GM19452 (cell line): ENCODE results near the gene EMILIN2.
"Not testable (repeated sequence)": the region's sequence is repeated elsewhere in the genome, so short reads cannot be mapped to it uniquely, and the experiment has no call there.

ENCODE experiments used
- ATAC-seq: cut with Tn5 transposase; IDR thresholded peaks from one replicate; pipeline ENCODE4 v1.9.1; 2021; ENCODE audit not compliant: unreplicated experiment

EMILIN2 gene

DNA sequence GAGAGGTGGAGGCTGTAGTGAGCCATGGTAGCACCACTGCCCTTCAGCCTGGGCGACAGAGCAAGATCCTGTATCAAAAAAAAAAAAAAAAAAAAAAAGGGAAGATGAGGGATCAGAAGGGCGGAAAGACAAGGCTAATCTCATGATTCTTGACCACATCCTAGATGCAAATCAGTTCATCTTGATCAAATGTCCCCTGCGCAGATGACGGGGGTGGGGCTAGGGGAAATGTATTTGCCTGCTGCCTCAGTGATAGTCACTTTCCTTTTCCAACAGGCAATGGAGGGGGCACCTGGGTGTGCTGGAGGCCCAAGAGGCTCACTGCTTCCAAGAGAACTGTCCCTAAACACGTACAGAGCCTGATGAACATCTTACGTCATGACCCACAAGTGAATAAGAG lies 3.7 kb upstream of the EMILIN2 start:
- ATAC-seq: no peak

DNA sequence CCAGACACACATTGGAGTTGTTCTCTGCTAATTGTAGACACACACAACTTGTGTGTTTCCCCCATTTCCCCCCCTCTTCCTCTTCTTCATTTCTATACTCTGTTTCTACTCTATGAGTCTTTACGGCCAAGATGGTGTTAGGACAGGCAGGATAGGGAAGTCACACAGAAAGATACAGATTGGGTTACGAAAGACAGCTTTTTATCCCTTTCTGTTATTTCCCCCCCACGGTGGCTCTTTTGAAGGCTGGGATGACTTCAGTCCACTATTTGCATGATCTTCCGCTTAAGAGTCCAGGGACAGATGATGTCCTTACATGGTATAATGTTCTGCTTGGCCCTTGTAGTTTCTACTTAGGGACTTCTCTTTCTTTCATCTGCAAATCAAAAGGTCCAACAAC lies 1.6 kb upstream of the EMILIN2 start:
- ATAC-seq: no peak

DNA sequence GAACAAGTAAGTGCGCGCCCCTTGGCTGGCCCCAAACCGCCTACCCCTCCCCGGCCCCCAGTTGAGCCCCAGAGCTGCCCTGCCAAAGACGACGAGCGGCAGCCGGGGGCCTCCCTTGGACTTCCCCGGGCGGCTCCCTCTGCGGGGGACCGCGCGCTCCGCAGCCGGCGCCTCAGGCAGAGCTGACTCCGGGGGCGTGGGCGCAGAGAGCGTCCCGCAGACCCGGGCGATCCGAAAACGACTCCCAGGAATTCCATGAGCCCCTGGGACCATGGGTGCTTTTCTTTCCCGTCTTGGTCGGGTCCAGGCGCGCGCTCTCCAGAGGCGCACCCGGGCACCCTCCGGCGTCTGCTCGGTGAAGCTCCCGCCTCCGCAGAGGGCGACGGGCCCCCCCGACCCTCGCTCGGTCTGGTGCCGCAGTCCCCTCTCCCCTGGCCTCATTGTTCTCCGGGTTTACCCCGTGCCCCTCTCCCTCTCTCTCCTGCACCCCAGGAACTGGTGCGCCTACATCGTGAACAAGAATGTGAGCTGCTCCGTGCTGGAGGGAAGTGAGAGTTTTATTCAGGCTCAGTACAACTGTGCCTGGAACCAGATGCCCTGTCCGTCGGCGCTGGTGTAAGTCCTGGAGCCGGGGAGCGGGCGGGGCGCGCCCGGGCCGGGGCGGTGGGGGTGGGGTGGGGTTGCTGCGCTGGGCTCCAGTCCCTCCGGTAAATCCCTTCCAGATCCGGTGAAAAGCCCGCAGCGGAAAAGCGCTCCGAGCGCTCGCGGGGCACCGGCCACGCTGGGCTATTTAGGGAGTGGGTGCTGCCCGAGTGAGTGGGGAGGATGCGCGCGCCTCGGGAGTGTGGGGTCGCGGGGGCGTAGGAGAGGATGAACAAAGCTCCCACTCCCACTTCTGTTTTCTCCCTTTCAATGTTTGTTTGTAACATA lies 776 bp downstream of the EMILIN2 start:
- no peak for ATAC-seq

DNA sequence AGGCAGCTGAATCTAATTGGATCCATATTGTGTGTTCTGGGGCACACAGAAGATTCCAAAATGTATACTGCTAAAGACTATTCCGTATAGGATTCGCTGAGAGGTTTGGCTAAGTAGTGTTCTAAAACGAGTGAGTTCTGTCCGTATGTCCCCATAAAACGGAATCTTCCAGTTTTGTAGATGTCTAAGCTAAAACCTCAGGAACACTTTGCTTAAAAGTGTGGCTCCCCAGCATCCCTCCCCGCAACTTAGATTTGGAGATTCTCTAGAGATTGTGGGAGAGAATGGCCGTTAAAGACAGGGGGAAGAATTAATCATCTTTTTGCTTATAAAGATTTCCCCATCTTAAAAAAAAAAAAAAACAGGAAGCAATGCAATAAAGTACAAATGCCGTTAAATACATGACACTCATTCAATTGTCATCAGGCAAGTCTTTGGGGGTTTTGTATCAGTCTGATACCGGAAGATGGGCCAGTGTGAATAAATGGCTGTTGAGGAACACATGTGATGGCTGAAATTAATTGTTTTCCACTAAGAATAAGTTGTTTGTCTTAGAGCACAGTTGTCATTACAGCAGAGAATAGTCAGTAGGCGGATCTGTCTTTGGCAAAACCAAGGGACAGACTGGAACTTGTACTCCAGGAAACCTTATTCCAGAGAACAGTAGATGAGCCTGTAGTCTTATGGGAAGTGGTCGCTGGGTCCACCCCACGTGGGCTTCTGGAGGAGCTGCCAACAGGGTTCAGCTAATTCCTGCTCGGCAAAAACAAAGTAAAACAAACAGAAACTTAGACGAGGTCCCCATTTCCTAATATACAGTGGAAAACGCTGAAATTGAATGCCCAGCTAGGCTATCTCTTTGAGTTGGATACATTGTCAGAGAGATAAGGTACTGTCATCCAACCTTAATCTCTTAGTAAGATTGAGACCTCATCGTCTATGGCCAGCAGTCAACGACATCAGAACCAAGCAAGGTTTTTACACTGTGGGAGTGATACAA lies 1.7 kb downstream of the EMILIN2 start:
- no peak for ATAC-seq

DNA sequence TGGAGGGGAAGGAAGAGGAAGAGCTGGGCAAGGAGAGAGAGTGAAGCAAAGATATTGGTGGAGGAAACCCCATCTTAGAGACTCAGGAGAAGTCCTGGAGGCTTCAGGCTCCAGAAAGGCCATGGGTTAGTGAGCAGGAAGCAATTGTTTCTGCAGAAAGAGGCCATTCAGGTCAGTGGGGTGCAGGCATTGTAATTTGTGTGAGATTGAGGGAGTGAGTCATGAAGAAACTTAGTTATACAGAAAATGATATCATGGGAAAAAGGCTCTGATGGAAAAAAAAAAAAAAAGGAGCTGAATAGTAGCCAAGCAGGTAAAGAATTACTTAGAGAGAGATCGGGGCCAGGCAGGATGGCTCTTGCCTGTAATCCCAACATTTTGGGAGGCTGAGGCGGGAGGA lies 4.0 kb downstream of the EMILIN2 start:
- ATAC-seq: no peak

DNA sequence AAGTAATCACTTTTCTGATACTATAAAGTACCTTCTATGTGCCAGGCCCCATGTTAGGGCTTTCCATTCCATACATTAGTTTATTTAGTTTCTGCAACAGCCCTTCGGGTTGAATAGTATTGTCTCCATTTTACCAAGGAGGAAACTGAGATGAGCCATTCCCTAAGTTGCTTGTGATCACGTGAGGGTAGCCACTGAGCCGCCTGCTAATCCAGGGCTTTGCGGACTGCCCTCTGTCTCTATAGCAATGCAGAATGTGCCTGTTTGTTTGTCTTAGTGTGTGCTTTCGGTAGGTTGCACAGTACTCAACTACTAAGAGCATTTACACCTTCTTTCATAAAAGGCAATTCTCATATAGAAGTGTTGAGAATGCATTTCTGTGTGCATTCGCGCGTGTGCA lies 5.0 kb downstream of the EMILIN2 start:
- ATAC-seq: no peak

DNA sequence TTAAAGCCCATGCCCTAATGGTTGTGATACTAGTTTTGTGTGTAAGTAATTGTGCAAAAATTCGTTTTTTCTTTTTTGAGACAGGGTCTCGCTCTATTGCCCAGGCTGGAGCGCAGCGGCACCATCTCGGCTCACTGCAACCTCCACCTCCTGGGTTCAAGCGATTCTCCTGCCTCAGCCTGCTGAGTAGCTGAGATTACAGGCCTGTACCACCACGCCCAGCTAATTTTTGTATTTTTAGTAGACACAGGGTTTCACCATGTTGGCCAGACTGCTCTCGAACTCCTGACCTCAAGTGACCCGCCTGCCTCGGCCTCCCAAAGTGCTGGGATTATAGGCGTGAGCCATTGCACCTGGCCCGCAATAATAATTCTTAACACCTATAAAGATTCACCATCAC lies 5.7 kb downstream of the EMILIN2 start:
- ATAC-seq: not testable (repeated sequence)

DNA sequence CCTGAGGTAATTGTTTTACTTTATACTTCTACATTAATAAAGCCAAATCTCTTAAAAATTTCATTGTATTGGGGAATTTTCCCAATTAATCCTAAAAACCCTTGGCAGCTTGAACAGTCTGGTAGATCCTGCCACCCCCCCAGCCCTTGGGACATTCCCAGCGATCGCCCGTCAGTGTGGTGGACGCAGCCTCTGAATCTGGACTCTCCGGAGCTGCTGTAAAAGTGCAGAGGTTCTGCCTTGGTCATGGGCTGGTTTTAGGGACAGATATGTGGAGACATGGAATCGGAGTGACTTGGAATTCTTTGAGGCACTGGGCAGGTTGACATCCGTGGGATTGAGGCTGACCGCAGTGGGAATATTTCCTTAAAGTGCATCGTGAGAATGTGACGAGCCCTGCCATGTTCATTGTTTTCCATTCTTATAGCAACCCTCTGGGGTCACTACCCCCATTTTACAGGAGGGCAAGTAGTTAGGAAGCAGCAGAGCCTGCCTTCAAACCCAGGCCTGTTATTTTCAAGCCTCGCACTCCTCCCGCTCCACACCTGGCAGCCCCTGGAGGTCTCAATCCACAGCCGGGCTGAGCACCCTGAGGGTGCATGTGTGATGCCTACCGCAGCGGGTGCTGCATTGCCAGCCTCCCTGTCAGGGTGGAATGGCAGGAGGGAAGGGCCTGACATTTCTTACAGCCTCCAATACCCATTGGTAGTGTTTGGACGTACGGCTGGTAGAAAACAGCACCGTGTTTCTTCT lies 6.5 kb downstream of the EMILIN2 start:
- ATAC-seq: no peak

DNA sequence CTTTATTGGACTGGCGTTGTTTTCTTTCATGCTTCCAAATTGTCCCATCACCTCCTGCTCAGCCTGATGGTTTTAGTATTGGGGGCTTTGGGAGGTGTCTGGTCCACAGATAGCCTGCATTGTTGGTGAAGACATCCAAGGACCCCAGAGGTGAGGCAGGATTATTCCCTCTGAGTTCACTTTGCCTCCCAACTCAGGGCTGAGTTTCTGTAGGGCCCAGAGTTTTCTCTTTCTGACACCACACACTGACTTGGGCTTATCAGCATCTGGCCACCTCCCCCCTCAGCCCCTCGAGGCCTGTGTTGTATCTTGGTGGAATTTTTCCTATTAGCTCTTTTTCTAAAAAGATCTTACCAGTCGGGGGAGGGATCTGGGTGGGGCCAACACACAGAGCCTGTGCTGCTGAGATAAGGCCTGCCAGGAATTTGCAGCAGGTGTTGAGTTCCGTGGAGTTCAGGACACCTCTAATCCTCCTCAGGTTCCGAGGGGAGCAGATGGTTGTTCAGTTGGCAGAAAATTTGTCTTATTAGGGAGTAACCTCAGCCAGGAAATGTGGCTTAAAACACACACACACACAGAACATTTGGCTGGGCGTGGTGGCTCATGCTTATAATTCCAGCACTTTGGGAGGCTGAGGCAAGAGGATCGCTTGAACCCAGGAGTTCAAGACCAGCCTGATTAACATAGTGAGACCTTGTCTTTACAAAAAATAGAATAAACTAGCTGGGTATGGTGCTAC lies 7.3 kb downstream of the EMILIN2 start:
- ATAC-seq: no peak

DNA sequence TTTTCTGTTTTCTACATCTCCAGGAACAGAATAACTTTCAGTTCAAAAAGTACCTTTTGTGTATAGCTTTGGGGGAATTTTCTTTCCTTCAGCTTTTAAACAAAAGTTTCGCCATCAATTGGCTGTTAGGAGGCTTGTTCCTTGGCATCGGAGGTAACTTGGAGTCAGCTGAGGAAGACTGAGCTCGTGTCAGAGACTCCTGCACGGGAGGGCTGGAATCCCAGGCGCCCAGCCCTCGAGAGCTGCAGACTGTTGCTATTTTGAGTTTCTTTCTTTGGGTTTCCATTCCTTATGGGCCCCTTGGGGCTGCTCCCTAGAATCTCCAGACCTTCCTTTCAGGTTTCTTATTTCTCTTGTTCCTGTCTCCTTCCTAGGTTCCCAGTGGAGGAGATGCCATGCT lies 8.1 kb downstream of the EMILIN2 start:
- no peak for ATAC-seq

DNA sequence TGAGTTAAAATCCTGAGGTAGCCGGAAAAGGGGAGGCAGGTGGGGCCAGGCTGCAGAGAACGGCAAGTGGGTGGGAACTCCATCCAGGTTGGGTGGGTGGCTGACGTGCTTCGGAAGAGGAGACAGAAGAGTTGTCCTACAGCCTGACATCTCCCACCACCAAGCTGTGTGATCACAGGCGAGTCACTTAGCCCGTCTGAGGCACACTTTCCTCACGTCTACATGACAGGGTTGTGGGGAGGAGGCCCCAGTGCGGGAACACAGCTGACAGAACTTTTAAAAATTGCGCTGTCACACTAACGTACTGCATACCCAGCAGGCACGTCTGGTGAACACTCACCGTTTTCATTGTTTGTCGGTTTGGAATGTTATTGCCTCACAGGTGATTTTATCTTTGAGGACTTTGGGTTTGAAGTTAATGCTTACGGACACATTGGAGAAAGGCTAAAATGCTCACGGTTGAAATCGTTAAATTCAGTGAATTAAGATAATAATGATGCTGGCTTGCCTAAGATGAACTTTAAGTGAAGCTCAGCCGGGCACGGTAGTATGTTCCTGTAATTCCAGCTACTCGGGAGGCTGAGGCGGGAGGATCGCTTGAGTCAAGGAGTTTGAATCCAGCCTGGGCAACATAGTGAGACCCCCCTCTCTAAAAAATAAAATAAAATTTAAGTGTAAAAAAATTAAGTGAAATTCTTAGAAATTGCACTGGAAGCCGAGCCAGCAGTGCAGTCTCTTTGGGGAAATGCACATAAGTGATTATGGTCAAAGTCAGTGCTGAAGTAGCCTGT lies 8.9 kb downstream of the EMILIN2 start:
- no peak for ATAC-seq

DNA sequence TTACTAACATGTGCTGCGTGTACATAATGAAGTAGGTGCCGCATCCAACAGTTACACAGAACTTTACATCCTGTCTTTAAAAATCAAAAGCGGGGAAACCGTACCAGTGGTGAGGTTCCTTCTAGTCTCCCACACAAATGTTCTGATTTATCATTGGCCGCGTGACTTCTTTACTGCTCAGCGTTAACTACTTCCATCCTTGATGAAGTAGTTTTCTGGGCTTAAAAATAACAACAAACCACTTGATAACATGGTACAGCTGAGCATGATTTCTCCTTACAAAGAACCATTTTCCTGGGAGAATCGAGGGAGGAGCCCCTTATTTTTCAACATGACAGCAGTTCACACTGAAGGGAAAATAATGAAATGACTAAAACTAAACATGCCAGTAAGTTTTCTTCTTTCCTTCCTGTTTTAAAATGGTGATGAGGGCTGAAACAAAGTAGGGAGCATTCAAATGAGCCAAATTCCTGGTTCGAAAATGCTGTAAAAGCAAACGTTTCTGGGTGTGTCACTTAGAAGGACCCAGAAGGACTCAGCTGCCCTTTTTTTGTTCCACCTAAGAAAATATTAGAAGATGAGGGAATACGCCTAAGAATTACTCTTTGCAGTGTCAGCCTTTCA lies 9.9 kb downstream of the EMILIN2 start:
- no peak for ATAC-seq

DNA sequence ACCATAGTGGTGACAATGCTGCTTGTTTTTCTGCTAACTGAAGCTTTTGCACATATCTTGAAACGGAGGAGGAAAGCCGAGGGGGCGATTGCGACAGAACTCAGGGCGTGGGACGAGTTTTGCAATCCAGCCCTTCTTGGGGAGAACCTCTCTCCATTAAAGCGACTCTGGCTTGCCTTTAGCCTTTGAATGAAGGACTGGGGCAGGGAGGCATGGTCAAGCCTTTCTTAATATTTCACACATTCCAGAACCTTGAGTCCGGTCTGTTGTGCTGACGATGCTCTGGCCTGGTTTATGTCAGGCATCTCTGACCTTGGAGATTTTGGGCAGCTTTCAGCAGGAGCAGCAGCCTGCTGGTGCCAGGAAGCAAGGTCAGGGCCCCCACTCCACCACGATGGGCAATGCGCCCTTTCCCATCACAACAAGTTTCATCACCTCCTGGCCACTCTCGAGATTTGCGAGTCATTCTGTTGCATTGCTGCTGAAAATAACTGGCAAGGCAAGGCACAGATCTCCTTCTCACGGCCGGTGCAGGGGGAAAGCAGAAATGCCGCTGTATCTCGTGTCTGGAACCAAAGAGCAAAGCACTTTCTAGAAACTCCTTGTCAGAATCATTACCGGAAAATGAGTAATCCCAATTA lies 10.8 kb downstream of the EMILIN2 start:
- ATAC-seq: no peak

DNA sequence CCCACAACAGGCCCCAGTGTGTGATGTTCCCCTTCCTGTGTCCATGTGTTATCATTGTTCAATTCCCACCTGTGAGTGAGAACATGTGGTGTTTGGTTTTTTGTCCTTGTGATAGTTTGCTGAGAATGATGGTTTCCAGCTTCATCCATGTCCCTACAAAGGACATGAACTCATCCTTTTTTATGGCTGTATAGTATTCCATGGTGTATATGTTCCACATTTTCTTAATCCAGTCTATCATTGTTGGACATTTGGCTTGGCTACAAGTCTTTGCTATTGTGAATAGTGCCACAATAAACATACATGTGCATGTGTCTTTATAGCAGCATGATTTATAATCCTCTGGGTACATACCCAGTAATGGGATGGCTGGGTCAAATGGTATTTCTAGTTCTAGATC lies 13.6 kb downstream of the EMILIN2 start:
- ATAC-seq: not testable (repeated sequence)

DNA sequence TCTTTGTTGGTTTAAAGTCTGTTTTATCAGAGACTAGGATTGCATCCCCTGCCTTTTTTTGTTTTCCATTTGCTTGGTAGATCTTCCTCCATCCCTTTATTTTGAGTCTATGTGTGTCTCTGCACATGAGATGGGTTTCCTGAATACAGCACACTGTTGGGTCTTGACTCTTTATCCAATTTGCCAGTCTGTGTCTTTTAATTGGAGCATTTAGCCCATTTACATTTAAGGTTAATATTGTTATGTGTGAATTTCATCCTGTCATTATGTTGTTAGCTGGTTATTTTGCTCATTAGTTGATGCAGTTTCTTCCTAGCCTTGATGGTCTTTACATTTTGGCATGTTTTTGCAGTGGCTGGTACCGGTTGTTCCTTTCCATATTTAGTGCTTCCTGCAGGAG lies 17.2 kb downstream of the EMILIN2 start:
- not testable (repeated sequence) for ATAC-seq

DNA sequence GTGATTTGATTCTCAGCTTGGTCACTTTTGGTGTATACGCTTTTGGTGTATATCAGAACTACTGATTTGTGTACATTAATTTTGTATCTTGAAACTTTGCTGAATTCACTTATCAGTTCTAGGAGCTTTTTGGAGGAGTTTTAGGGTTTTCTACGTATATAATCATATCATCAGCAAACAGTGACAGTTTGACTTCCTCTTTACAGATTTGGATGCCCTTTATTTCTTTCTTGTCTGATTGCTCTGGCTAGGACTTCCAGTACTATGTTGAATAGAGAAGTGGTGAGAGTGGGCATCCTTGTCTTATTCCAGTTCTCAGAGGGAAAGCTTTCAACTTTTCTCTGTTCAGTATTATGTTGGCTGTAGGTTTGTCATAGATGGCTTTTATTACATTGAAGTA lies 19.7 kb downstream of the EMILIN2 start:
- not testable (repeated sequence) for ATAC-seq

DNA sequence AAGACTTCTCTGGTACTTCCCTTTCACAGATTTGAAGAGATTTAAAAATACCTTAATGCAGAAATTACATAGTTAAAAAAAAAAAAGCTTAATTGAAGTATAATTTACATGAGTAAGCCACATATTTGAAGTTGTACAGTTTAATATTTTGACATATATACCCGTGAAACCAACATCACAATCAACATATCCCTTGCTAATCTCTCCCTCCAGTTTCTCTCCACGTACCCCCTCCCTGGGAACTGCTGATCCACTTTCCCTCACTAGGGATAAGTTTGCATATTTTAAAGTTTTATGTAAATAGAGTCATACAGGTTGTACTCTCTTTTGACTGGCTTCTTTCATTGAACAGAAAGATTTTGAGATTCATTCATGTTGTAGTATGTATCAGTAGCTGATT lies 22.4 kb downstream of the EMILIN2 start:
- no peak for ATAC-seq

DNA sequence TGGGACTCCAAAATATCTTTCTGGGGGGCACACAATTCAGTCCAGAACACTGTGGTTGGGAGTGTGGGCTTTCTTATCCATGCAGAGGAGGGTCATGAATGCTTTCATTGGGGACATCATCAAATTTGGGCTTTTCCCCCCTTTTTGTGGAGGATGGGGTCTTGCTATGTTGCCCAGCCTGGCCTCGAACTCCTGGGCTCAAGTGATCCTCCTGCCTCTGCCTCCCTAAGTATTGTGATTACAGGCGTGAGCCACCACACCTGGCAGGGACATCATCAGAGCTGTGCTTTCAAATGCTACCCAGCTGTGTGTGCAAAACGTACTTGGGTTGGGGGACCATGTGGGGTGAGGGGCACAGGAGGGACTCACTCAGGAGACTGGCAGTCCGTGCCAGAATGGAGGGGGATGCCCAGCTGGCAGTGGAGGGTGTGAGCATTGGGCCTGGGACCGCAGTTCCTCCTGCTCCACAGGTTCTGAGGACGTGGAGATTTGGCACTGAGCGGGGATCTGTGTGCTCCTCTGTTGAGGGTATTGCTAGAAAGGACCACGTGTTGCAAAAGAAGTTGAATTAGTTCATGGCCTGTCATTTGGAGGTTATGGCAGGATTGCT lies 24.4 kb downstream of the EMILIN2 start:
- no peak for ATAC-seq
